ENCODE results near the gene USP17L12. TPM values are rescaled to one million over a fixed set of nuclear protein-coding genes. Genes with fewer than 3 reads are reported as not detected.

USP17L12 gene
- polyA plus RNA-seq, 3 donors from 2014 or later, result not detected

Other genes starting within 250 kb of the USP17L12 start
- not detected for gene FAM90A26, start 49.7 kb upstream of the USP17L12 start, polyA plus RNA-seq
- gene USP17L10, start 9.5 kb upstream of the USP17L12 start, polyA plus RNA-seq, result not detected
- gene USP17L11, start 4.7 kb upstream of the USP17L12 start, polyA plus RNA-seq, result not detected
- gene USP17L13, start 4.7 kb downstream of the USP17L12 start, polyA plus RNA-seq, result not detected
- gene USP17L15, start 14.2 kb downstream of the USP17L12 start, polyA plus RNA-seq, result not detected
- not detected for gene USP17L17, start 23.7 kb downstream of the USP17L12 start, polyA plus RNA-seq
- not detected for gene USP17L18, start 28.5 kb downstream of the USP17L12 start, polyA plus RNA-seq
- not detected for gene USP17L19, start 33.2 kb downstream of the USP17L12 start, polyA plus RNA-seq
- gene USP17L20, start 38.0 kb downstream of the USP17L12 start, polyA plus RNA-seq, result not detected
- gene USP17L21, start 42.7 kb downstream of the USP17L12 start, polyA plus RNA-seq, result not detected
- gene USP17L22, start 47.5 kb downstream of the USP17L12 start, polyA plus RNA-seq, result not detected
- gene USP17L24, start 105.0 kb downstream of the USP17L12 start, polyA plus RNA-seq, result not detected
- gene USP17L25, start 109.8 kb downstream of the USP17L12 start, polyA plus RNA-seq, result not detected
- not detected for gene USP17L26, start 114.5 kb downstream of the USP17L12 start, polyA plus RNA-seq
- not detected for gene USP17L5, start 119.3 kb downstream of the USP17L12 start, polyA plus RNA-seq
- not detected for gene USP17L27, start 124.0 kb downstream of the USP17L12 start, polyA plus RNA-seq
- gene USP17L28, start 128.7 kb downstream of the USP17L12 start, polyA plus RNA-seq, result not detected
- not detected for gene USP17L29, start 133.5 kb downstream of the USP17L12 start, polyA plus RNA-seq
- not detected for gene USP17L30, start 143.0 kb downstream of the USP17L12 start, polyA plus RNA-seq
- not detected for gene DEFB131A, start 224.3 kb downstream of the USP17L12 start, polyA plus RNA-seq